ENCODE results near the gene TTF2. TPM values are rescaled to one million over a fixed set of nuclear protein-coding genes. Genes with fewer than 3 reads are reported as not detected.

TTF2 gene
- total RNA-seq, 1 donor from 2014 or later, result 37.7 TPM

GRCh38 chr1:117124661-117125060 lies 64.5 kb downstream of the TTF2 start:
- DNase-seq (no peak), ATAC-seq (ENCODE audit: low read depth) (no peak)
- POLR2A ChIA-PET, result no interaction called here
- H3K4me3 Mint-ChIP-seq, result no peak overlapping the region
- H3K27me3 Mint-ChIP-seq, result peaks cover 4% of the 10 kb centered on the region
- intact Hi-C loops (cut with micrococcal nuclease), result loop anchor here (5.0 kb wide), 5 partner anchors 402 to 972 kb away; no protein-coding TSS in a partner anchor
- no peak for TF ChIP-seq CTCF (IDR thresholded peaks at IDR 0.05)
- no peaks in the 10 kb centered on the region for H3K9me3 Mint-ChIP-seq
- H3K27ac Mint-ChIP-seq, result no peak overlapping the region
- no peaks in the 10 kb centered on the region for H3K36me3 Mint-ChIP-seq (ENCODE audit: low read depth)
- H3K4me1 Mint-ChIP-seq, result peaks cover 14% of the 10 kb centered on the region
- CTCF ChIA-PET, result interaction anchor here (0.7 to 1.4 kb wide), 2 partner anchors 771 to 985 kb away, joined by 3 read pairs; no protein-coding TSS in a partner anchor

- Mint-ChIP-seq H3K4me3 (no peak overlapping the region), H3K27me3 (peaks cover 4% of the 10 kb centered on the region), H3K4me1 (peaks cover 2% of the 10 kb centered on the region), H3K9me3 (no peaks in the 10 kb centered on the region), H3K36me3 (ENCODE audit: low read depth) (no peaks in the 10 kb centered on the region), H3K27ac (no peak overlapping the region)
- intact Hi-C loops (cut with micrococcal nuclease), result loop anchor here (1.0 to 5.0 kb wide), 3 partner anchors 59 to 405 kb away; no protein-coding TSS in a partner anchor
- POLR2A ChIA-PET, result no interaction called here
- no peak for DNase-seq
- TF ChIP-seq CTCF (IDR thresholded peaks at IDR 0.05), result no peak
- CTCF ChIA-PET, result interaction anchor here (1.4 to 3.3 kb wide), 3 partner anchors 18 to 60 kb away, joined by 3 to 31 read pairs (median 13); no protein-coding TSS in a partner anchor
- no peak for ATAC-seq (ENCODE audit: low read depth)
Measured at GRCh38 chr1:117127795-117128194, 67.7 kb downstream of the TTF2 start.

GRCh38 chr1:117128323-117129079 lies 68.4 kb downstream of the TTF2 start:
- Mint-ChIP-seq H3K4me1 (peaks cover 1% of the 10 kb centered on the region), H3K9me3 (no peaks in the 10 kb centered on the region), H3K27me3 (peaks cover 4% of the 10 kb centered on the region), H3K27ac (no peak overlapping the region), H3K4me3 (no peak overlapping the region), H3K36me3 (ENCODE audit: low read depth) (no peaks in the 10 kb centered on the region)
- ATAC-seq (ENCODE audit: low read depth) (no peak), DNase-seq (no peak)
- intact Hi-C loops (cut with micrococcal nuclease), result loop anchor here (1.0 to 5.0 kb wide), 3 partner anchors 60 to 406 kb away; no protein-coding TSS in a partner anchor
- no peak for TF ChIP-seq CTCF (IDR thresholded peaks at IDR 0.05)
- CTCF ChIA-PET, result interaction anchor here (0.8 to 3.3 kb wide), 19 partner anchors 9 to 990 kb away, joined by 3 to 31 read pairs (median 4); partner anchors contain the start of gene TTF2
- POLR2A ChIA-PET, result no interaction called here

- DNase-seq (no peak), ATAC-seq (ENCODE audit: low read depth) (no peak)
- H3K36me3 Mint-ChIP-seq (ENCODE audit: low read depth), result no peaks in the 10 kb centered on the region
- peaks cover 10% of the 10 kb centered on the region for H3K27me3 Mint-ChIP-seq
- H3K27ac Mint-ChIP-seq, result no peak overlapping the region
- intact Hi-C loops (cut with micrococcal nuclease), result no loop called here
- no peak for TF ChIP-seq CTCF (IDR thresholded peaks at IDR 0.05)
- CTCF ChIA-PET, result no interaction called here
- no peaks in the 10 kb centered on the region for H3K9me3 Mint-ChIP-seq
- POLR2A ChIA-PET, result no interaction called here
- H3K4me1 Mint-ChIP-seq, result peaks cover 1% of the 10 kb centered on the region
- H3K4me3 Mint-ChIP-seq, result no peak overlapping the region
Measured at GRCh38 chr1:117130526-117130925, 70.4 kb downstream of the TTF2 start.

GRCh38 chr1:117135329-117135728 lies 75.2 kb downstream of the TTF2 start:
- ATAC-seq (ENCODE audit: low read depth), result no peak

More at GRCh38 chr1:117135329-117135728, 75.2 kb downstream of the TTF2 start:
- H3K4me1 Mint-ChIP-seq, result no peaks in the 10 kb centered on the region
- CTCF ChIA-PET, result no interaction called here
- H3K36me3 Mint-ChIP-seq (ENCODE audit: low read depth), result no peaks in the 10 kb centered on the region
- no peak overlapping the region for H3K4me3 Mint-ChIP-seq
- no peak for DNase-seq
- H3K9me3 Mint-ChIP-seq, result no peaks in the 10 kb centered on the region
- intact Hi-C loops (cut with micrococcal nuclease), result loop anchor here (5.0 kb wide), 1 partner anchor 722 kb away; no protein-coding TSS in a partner anchor
- POLR2A ChIA-PET, result no interaction called here
- H3K27me3 Mint-ChIP-seq, result peaks cover 8% of the 10 kb centered on the region
- TF ChIP-seq CTCF (IDR thresholded peaks at IDR 0.05), result no peak
- no peak overlapping the region for H3K27ac Mint-ChIP-seq
